PFSK-1 (cell line): ENCODE results near the gene CCT4. TPM values are rescaled to one million over a fixed set of nuclear protein-coding genes. Genes with fewer than 3 reads are reported as not detected.
A peak's percentile ranks its signal among the peaks of the same experiment; 100 is the strongest.

ENCODE experiments used
- FOXP2 ChIP-seq: optimal IDR thresholded peaks from 2 replicates; pipeline ENCODE3; 2011; ENCODE audit warnings: borderline replicate concordance, control low read depth, inconsistent platforms; ENCODE audit not compliant: insufficient read depth; ENCODE audit errors: extremely low read length, extremely low read depth
- POLR2AphosphoS5 ChIP-seq: IDR thresholded peaks from 2 replicates; pipeline ENCODE4 v1.6.1; 2012; ENCODE audit warnings: low read depth, mild to moderate bottlenecking, control low read depth, low read length, moderate library complexity
- REST ChIP-seq, 2 experiments: IDR thresholded peaks; 2 replicates each; pipeline versions ENCODE4 v1.6.1 to v1.8.0; 2011 to 2012; ENCODE audit warnings: low read depth in 2 of 2, low read length in 2 of 2, control low read depth in 1 of 2, inconsistent platforms in 1 of 2, mild to moderate bottlenecking in 1 of 2, moderate library complexity in 1 of 2; ENCODE audit not compliant: insufficient read depth in 1 of 2
- SIN3A ChIP-seq: IDR thresholded peaks from 2 replicates; pipeline ENCODE4 v1.6.1; 2012; ENCODE audit warnings: mild to moderate bottlenecking, low read length, moderate library complexity, borderline replicate concordance; ENCODE audit not compliant: insufficient read depth
- TAF1 ChIP-seq: IDR thresholded peaks from 2 replicates; pipeline ENCODE4 v1.6.1; 2012; ENCODE audit warnings: low read length, control low read depth, borderline replicate concordance; ENCODE audit not compliant: insufficient read depth
- polyA plus RNA-seq: library from polyadenylated mRNA; unstranded; fragments of >200 nt; gene quantifications from one replicate; pipeline ENCODE4 v1.2.1, GENCODE V29; 2012; ENCODE audit warnings: low read depth, missing spikeins; ENCODE audit not compliant: insufficient read length

The CCT4 gene
- polyA plus RNA-seq: 177 TPM

- peak; percentile 58 for TF ChIP-seq FOXP2
- TF ChIP-seq POLR2AphosphoS5: peak; percentile 98
- TF ChIP-seq SIN3A: peak; percentile 58; the same call in 1 of the 2 replicates
- TF ChIP-seq REST (IDR thresholded peaks at IDR 0.05; ENCODE audit: insufficient read depth in 1 of 2, low read depth in 2 of 2, low read length in 2 of 2): peak; percentile 33 to 69; a peak in 2 of 4 replicates
- peak; percentile 96 for TF ChIP-seq TAF1
Measured at GRCh38 chr2:61888267-61889055, at the start of gene CCT4. Gene CCT4, minus strand, starts transcription at chr2:61888656. Its CDS starts 149 bp downstream, at chr2:61888507.

GRCh38 chr2:61937886-61938285 is 49.4 kb upstream of the CCT4 start:
- no peak for TF ChIP-seq FOXP2
- no peak for TF ChIP-seq SIN3A
- no peak for TF ChIP-seq POLR2AphosphoS5
- TF ChIP-seq REST (IDR thresholded peaks at IDR 0.05; ENCODE audit: insufficient read depth in 1 of 2, low read depth in 2 of 2, low read length in 2 of 2): no peak
- no peak for TF ChIP-seq TAF1

GRCh38 chr2:61937098-61937497 is 48.6 kb upstream of the CCT4 start:
- TF ChIP-seq TAF1: no peak
- TF ChIP-seq POLR2AphosphoS5: no peak
- no peak for TF ChIP-seq FOXP2
- no peak for TF ChIP-seq SIN3A
- no peak for TF ChIP-seq REST (IDR thresholded peaks at IDR 0.05; ENCODE audit: insufficient read depth in 1 of 2, low read depth in 2 of 2, low read length in 2 of 2)

GRCh38 chr2:61928826-61929461 is 40.5 kb upstream of the CCT4 start:
- TF ChIP-seq SIN3A (no peak), POLR2AphosphoS5 (no peak), TAF1 (no peak), REST (IDR thresholded peaks at IDR 0.05; ENCODE audit: insufficient read depth in 1 of 2, low read depth in 2 of 2, low read length in 2 of 2) (no peak), FOXP2 (no peak)
